ENCODE data around the gene MOB3A. TPM values are rescaled to one million over a fixed set of nuclear protein-coding genes. Genes with fewer than 3 reads are reported as not detected.

Gene MOB3A
- polyA plus RNA-seq, 1 of the 3 experiments (the other 2 are of a cell fraction): 24.1 TPM

DNA sequence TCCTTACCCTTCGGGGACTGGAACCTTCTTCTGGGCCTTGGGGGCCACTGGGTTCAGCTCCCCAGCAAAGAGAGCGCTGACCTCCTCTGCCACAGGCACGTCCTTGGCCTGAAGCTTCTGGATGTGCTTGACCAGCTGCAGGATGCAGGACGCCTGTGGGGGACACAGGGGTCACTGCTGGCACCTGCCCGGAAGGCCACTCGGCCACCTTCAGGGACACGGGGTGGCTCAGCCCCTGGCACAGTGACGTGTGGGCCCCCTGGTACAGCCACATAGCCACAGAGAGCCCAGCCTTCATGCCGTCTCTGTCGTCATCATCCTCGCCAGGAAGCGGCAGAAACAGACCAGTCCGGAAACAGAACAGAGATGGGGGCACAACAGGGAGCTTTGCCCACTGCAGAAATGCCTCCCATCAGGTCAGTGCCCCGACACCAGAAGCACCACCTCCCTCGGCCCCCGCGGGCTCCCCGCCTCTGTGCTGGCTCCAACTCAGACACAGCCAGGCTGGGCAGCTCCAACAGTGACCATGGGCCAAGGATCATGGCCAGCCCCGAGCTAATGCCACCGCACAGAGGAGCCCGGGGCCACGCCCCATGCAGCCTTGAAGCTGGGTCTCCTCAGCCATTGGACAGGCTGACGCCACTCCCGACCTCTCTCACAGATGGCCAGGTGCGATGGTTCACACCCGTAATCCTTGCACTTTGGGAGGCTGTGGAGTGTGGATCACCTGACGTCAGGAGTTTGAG is 21.3 kb upstream of the MOB3A start:
- no peaks in the 10 kb centered on the region for H3K27me3 ChIP-seq (ENCODE audit: insufficient read depth)
- H3K36me3 ChIP-seq (replicated peaks in 1 of 2; ENCODE audit: control insufficient read depth in 1 of 2, insufficient read depth in 2 of 2, low read length in 1 of 2): peaks cover 10 to 91% of the 10 kb centered on the region in 2 experiments
- H4K20me1 ChIP-seq (ENCODE audit: insufficient read depth): peaks cover 9% of the 10 kb centered on the region
- no peak overlapping the region for H2AFZ ChIP-seq (ENCODE audit: low read depth)
- H3K4me1 ChIP-seq (ENCODE audit: control insufficient read depth in 1 of 2, insufficient read depth in 2 of 2, low read depth in 1 of 2, low read length in 1 of 2): no peaks in the 10 kb centered on the region
- no peaks in the 10 kb centered on the region for H3F3A ChIP-seq (replicated peaks; ENCODE audit: insufficient read depth)
- DNase-seq: no peak
- no peak overlapping the region for H3K4me3 ChIP-seq (ENCODE audit: low read depth in 2 of 2, low read length in 1 of 2)
- H3K79me2 ChIP-seq (ENCODE audit: insufficient read depth): peaks cover 6% of the 10 kb centered on the region; the same call in 1 of the 2 replicates
- ChIA-PET POLR2A (no interaction called here), CTCF (interaction anchor here (0.9 to 1.7 kb wide), 4 partner anchors 8 to 198 kb away, joined by 3 to 5 read pairs (median 4); no protein-coding TSS in a partner anchor)
- H3K9ac ChIP-seq: no peak overlapping the region
- H3K4me2 ChIP-seq: no peak overlapping the region
- WGBS (ENCODE audit: low lambda C conversion rate): 96% methylated on average over 6 of the region's 27 CpGs
- H3K27ac ChIP-seq (ENCODE audit: low read depth in 2 of 2, low read length in 1 of 2): no peak overlapping the region
- H3K9me2 ChIP-seq: no peaks in the 10 kb centered on the region
- TF ChIP-seq FOSL2 (IDR thresholded peaks at IDR 0.05; ENCODE audit: borderline replicate concordance, low read depth) (no peak), EZH2phosphoT487 (IDR thresholded peaks at IDR 0.05; ENCODE audit: borderline replicate concordance, low read depth) (no peak), FOXM1 (IDR thresholded peaks at IDR 0.05; ENCODE audit: low read depth) (no peak), GABPA (IDR thresholded peaks at IDR 0.05; ENCODE audit: low read depth) (no peak), CHD2 (IDR thresholded peaks at IDR 0.05; ENCODE audit: low read length, partially characterized antibody) (no peak), ELF1 (IDR thresholded peaks at IDR 0.05) (no peak), RCOR1 (IDR thresholded peaks at IDR 0.05; ENCODE audit: low read length) (no peak), SMC3 (IDR thresholded peaks at IDR 0.05; ENCODE audit: low read depth, low read length) (no peak), TEAD4 (IDR thresholded peaks at IDR 0.05; ENCODE audit: borderline replicate concordance, insufficient read depth) (no peak), NFIC (IDR thresholded peaks at IDR 0.05; ENCODE audit: borderline replicate concordance) (no peak), MXI1 (IDR thresholded peaks at IDR 0.05; ENCODE audit: low read depth, low read length) (no peak)
- TF ChIP-seq, protein P1, sequence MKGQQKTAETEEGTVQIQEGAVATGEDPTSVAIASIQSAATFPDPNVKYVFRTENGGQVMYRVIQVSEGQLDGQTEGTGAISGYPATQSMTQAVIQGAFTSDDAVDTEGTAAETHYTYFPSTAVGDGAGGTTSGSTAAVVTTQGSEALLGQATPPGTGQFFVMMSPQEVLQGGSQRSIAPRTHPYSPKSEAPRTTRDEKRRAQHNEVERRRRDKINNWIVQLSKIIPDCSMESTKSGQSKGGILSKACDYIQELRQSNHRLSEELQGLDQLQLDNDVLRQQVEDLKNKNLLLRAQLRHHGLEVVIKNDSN (IDR thresholded peaks at IDR 0.05; ENCODE audit: borderline replicate concordance, low read depth): no peak
- TF ChIP-seq, protein P2, sequence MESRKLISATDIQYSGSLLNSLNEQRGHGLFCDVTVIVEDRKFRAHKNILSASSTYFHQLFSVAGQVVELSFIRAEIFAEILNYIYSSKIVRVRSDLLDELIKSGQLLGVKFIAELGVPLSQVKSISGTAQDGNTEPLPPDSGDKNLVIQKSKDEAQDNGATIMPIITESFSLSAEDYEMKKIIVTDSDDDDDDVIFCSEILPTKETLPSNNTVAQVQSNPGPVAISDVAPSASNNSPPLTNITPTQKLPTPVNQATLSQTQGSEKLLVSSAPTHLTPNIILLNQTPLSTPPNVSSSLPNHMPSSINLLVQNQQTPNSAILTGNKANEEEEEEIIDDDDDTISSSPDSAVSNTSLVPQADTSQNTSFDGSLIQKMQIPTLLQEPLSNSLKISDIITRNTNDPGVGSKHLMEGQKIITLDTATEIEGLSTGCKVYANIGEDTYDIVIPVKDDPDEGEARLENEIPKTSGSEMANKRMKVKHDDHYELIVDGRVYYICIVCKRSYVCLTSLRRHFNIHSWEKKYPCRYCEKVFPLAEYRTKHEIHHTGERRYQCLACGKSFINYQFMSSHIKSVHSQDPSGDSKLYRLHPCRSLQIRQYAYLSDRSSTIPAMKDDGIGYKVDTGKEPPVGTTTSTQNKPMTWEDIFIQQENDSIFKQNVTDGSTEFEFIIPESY (IDR thresholded peaks at IDR 0.05; ENCODE audit: borderline replicate concordance, low read depth): no peak
- TF ChIP-seq, protein P3, sequence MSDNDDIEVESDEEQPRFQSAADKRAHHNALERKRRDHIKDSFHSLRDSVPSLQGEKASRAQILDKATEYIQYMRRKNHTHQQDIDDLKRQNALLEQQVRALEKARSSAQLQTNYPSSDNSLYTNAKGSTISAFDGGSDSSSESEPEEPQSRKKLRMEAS (IDR thresholded peaks at IDR 0.05; ENCODE audit: low read depth): no peak
- TF ChIP-seq, protein P4, sequence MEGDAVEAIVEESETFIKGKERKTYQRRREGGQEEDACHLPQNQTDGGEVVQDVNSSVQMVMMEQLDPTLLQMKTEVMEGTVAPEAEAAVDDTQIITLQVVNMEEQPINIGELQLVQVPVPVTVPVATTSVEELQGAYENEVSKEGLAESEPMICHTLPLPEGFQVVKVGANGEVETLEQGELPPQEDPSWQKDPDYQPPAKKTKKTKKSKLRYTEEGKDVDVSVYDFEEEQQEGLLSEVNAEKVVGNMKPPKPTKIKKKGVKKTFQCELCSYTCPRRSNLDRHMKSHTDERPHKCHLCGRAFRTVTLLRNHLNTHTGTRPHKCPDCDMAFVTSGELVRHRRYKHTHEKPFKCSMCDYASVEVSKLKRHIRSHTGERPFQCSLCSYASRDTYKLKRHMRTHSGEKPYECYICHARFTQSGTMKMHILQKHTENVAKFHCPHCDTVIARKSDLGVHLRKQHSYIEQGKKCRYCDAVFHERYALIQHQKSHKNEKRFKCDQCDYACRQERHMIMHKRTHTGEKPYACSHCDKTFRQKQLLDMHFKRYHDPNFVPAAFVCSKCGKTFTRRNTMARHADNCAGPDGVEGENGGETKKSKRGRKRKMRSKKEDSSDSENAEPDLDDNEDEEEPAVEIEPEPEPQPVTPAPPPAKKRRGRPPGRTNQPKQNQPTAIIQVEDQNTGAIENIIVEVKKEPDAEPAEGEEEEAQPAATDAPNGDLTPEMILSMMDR (IDR thresholded peaks at IDR 0.05): no peak
- TF ChIP-seq, protein P5, sequence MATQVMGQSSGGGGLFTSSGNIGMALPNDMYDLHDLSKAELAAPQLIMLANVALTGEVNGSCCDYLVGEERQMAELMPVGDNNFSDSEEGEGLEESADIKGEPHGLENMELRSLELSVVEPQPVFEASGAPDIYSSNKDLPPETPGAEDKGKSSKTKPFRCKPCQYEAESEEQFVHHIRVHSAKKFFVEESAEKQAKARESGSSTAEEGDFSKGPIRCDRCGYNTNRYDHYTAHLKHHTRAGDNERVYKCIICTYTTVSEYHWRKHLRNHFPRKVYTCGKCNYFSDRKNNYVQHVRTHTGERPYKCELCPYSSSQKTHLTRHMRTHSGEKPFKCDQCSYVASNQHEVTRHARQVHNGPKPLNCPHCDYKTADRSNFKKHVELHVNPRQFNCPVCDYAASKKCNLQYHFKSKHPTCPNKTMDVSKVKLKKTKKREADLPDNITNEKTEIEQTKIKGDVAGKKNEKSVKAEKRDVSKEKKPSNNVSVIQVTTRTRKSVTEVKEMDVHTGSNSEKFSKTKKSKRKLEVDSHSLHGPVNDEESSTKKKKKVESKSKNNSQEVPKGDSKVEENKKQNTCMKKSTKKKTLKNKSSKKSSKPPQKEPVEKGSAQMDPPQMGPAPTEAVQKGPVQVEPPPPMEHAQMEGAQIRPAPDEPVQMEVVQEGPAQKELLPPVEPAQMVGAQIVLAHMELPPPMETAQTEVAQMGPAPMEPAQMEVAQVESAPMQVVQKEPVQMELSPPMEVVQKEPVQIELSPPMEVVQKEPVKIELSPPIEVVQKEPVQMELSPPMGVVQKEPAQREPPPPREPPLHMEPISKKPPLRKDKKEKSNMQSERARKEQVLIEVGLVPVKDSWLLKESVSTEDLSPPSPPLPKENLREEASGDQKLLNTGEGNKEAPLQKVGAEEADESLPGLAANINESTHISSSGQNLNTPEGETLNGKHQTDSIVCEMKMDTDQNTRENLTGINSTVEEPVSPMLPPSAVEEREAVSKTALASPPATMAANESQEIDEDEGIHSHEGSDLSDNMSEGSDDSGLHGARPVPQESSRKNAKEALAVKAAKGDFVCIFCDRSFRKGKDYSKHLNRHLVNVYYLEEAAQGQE (IDR thresholded peaks at IDR 0.05; ENCODE audit: low read depth, low read length): no peak
- TF ChIP-seq, protein P6, sequence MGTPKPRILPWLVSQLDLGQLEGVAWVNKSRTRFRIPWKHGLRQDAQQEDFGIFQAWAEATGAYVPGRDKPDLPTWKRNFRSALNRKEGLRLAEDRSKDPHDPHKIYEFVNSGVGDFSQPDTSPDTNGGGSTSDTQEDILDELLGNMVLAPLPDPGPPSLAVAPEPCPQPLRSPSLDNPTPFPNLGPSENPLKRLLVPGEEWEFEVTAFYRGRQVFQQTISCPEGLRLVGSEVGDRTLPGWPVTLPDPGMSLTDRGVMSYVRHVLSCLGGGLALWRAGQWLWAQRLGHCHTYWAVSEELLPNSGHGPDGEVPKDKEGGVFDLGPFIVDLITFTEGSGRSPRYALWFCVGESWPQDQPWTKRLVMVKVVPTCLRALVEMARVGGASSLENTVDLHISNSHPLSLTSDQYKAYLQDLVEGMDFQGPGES (IDR thresholded peaks at IDR 0.05; ENCODE audit: low read depth, low read length): no peak
- H3K9me3 ChIP-seq: no peaks in the 10 kb centered on the region
